Kidney glomerular epithelial cell (primary cell): Measurements from ENCODE around the gene CARHSP1.
"Not testable (repeated sequence)": the region's sequence is repeated elsewhere in the genome, so short reads cannot be mapped to it uniquely, and the experiment has no call there.

Experiments
- DNase-seq: peaks from one replicate; lab custom pipeline; 2025; lab: John Stamatoyannopoulos, UW

Gene CARHSP1

GRCh38 chr16:8893426-8893825 lies 24.6 kb upstream of the CARHSP1 start:
- no peak for DNase-seq

- DNase-seq = no peak
These were observed 23.3 kb upstream of the CARHSP1 start for GRCh38 chr16:8892101-8892575.

- no peak for DNase-seq
These were observed 21.7 kb upstream of the CARHSP1 start for GRCh38 chr16:8890549-8890921.

GRCh38 chr16:8889893-8890548 lies 21.2 kb upstream of the CARHSP1 start:
- DNase-seq = no peak

- DNase-seq = no peak
These were observed 20.4 kb upstream of the CARHSP1 start for GRCh38 chr16:8888951-8889892.

GRCh38 chr16:8887952-8888560 lies 19.2 kb upstream of the CARHSP1 start:
- DNase-seq = no peak

GRCh38 chr16:8887431-8887765 lies 18.6 kb upstream of the CARHSP1 start:
- DNase-seq = no peak

GRCh38 chr16:8886593-8887430 lies 18.0 kb upstream of the CARHSP1 start:
- no peak for DNase-seq

GRCh38 chr16:8885674-8886592 lies 17.1 kb upstream of the CARHSP1 start:
- peak; percentile 18 for DNase-seq

GRCh38 chr16:8882725-8883377 lies 14.0 kb upstream of the CARHSP1 start:
- no peak for DNase-seq

- no peak for DNase-seq
These were observed 13.3 kb upstream of the CARHSP1 start, which contains the start of gene LITAFD for GRCh38 chr16:8882041-8882617. Gene LITAFD (plus strand): TSS chr16:8882351. CDS start chr16:8884356, 2,005 bp downstream.

GRCh38 chr16:8880839-8881510 lies 12.2 kb upstream of the CARHSP1 start:
- DNase-seq = no peak

GRCh38 chr16:8878523-8878911 lies 9.7 kb upstream of the CARHSP1 start:
- peak; percentile 85 for DNase-seq

GRCh38 chr16:8877894-8878522 lies 9.2 kb upstream of the CARHSP1 start:
- no peak for DNase-seq

GRCh38 chr16:8875317-8875716 lies 6.5 kb upstream of the CARHSP1 start:
- DNase-seq = not testable (repeated sequence)

GRCh38 chr16:8874388-8874787 lies 5.6 kb upstream of the CARHSP1 start:
- no peak for DNase-seq

- DNase-seq = not testable (repeated sequence)
These were observed 5.0 kb upstream of the CARHSP1 start for GRCh38 chr16:8873866-8874195.

- DNase-seq = no peak
These were observed 4.4 kb upstream of the CARHSP1 start for GRCh38 chr16:8872967-8873865.
